NCI-H748 (cell line): ENCODE data around the gene MDM2.
"Not testable (repeated sequence)": the region's sequence is repeated elsewhere in the genome, so short reads cannot be mapped to it uniquely, and the experiment has no call there.

ENCODE experiments used
- DNase-seq: peaks from one replicate; lab custom pipeline; 2025; ENCODE audit not compliant: unreplicated experiment; lab: John Stamatoyannopoulos, UW

Gene MDM2

DNA sequence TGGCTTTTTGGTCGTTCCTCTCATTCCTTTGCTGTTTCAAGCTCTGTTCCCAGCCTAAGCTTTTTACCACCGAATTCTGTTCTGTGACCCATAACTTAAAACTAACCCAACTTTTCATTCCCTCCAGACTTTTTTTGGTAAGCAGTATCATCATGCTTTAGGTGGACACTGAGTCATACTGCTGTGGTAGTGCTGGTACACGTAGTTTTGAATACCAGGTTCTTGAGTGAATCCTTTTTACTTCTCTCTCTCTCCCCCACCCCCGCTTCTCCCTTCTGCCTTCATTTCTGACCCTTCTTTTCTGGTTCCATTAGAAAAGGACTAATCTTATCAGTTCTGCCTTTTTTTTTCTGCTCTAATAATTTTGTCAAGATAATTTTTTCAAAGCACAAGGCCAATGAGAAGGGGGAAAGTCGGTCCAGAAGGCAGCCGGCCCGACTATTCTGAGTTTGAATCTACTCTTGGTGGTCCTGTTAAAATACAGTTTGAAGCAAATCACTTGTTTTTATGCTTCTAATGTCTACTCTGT, 2.3 kb upstream of the MDM2 start:
- no peak for DNase-seq

DNA sequence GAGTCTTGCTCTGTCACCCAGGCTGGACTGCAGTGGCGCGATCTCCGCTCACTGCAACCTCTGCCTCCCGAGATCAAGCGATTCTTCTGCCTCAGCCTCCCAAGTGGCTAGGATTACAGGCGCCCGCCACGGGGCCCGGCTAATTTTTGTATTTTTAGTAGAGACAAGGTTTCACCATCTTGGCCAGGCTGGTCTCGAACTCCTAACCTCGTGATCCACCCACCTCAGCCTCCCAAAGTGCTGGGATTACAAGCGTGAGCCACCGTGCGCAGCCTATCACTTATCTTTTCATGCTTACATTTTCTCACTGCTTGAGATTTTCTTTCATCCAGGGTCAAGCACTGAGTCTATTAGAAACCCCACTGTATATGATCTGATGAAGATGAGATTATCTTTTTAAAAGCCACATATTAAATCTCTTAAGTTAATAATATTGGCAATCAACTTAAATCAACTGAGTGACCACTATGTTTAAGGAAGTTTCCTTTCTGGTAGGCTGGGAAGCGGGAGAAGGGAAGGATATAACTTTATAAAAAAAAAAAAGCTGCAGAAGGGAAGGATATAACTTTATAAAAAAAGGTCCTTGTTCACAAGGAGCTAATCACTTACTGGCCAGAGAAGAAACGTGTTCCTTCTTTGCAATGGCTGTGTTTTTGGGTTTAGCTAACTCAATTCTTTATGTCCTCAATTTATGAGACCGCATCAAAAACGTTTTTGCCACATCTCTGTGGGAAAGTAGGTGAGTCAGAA, 1.3 kb upstream of the MDM2 start:
- DNase-seq, result no peak

DNA sequence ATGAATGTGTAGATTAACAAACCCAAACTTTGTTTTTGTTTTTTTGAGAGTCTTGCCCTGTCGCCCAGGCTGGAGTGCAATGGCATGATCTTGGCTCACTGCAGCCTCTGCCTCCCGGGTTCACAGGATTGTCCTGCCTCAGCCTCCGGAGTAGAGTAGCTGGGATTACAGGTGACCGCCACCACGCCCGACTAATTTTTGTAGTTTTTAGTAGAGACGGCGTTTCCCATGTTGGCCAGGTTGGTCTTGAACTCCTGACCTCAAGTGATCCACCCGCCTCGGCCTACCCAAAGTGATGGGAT, 752 bp upstream of the MDM2 start:
- not testable (repeated sequence) for DNase-seq

DNA sequence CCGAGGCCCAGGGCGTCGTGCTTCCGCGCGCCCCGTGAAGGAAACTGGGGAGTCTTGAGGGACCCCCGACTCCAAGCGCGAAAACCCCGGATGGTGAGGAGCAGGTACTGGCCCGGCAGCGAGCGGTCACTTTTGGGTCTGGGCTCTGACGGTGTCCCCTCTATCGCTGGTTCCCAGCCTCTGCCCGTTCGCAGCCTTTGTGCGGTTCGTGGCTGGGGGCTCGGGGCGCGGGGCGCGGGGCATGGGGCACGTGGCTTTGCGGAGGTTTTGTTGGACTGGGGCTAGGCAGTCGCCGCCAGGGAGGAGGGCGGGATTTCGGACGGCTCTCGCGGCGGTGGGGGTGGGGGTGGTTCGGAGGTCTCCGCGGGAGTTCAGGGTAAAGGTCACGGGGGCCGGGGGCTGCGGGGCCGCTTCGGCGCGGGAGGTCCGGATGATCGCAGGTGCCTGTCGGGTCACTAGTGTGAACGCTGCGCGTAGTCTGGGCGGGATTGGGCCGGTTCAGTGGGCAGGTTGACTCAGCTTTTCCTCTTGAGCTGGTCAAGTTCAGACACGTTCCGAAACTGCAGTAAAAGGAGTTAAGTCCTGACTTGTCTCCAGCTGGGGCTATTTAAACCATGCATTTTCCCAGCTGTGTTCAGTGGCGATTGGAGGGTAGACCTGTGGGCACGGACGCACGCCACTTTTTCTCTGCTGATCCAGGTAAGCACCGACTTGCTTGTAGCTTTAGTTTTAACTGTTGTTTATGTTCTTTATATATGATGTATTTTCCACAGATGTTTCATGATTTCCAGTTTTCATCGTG, 612 bp downstream of the MDM2 start:
- peak; percentile 97 for DNase-seq

DNA sequence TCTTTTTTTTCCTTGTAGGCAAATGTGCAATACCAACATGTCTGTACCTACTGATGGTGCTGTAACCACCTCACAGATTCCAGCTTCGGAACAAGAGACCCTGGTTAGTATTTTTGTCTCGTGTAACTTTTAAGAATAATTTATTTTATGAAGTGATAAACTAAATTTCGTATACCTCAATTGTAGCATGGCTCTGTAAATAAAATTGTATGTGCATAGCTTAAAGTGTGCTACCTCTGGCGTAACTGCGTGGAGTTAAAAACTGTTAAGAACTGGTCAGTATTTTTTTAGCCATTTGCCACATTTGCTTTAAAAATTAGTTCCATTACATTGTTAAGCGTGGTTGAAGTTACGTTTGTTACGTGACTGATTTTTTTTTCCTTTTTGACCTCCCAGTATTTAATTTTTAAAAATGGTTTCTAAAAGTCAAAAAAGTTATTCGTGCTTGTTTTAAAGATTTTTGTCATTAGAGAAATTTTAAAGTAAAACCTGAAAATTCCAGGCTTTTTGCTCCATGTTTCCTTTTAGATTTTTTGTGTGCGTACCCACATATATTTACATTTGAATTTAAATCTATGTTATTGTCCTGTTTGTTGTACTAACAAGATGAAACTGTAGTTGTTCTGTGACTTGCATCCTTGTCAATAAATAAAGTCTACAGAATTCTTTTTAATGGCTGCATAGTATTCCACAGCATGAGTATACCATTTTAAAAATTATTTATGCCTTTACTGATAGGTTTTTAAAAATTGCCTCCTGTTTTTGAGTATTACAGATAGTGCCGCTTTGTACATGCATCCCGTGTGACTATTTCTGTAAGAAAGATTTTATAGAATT, 1.4 kb downstream of the MDM2 start:
- DNase-seq, result no peak

DNA sequence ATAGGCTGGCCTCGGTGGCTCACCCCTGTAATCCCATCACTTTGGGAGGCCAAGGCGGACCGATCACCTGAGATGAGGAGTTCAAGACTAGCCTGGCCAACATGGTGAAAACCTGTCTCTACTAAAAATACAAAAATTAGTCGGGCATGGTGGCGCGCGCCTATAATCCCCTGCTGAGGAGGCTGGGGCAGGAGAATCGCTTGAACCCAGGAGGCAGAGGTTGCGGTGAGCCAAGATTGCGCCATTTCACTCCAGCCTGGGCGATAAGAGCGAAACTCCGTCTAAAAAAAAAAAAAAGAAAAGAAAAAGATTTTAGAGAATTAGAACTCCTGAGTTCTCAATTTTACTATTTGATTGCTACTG, 2.0 kb downstream of the MDM2 start:
- DNase-seq, result not testable (repeated sequence)

DNA sequence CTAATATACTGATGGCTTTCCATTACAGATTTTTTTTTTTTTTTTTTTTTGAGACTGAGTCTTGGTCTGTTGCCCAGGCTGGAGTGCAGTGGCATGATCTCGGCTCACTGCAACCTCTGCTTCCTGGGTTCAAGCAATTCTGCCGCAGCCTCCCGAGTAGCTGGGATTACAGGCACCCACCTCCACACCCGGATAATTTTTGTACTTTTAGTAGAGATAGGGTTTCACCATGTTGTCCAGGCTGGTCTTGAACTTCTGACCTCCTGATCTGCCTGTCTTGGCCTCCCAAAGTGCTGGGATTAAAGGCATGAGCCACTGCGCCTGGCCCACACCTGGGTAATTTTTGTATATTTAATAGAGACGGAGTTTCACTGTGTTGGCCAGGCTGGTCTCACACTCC, 3.6 kb downstream of the MDM2 start:
- not testable (repeated sequence) for DNase-seq

DNA sequence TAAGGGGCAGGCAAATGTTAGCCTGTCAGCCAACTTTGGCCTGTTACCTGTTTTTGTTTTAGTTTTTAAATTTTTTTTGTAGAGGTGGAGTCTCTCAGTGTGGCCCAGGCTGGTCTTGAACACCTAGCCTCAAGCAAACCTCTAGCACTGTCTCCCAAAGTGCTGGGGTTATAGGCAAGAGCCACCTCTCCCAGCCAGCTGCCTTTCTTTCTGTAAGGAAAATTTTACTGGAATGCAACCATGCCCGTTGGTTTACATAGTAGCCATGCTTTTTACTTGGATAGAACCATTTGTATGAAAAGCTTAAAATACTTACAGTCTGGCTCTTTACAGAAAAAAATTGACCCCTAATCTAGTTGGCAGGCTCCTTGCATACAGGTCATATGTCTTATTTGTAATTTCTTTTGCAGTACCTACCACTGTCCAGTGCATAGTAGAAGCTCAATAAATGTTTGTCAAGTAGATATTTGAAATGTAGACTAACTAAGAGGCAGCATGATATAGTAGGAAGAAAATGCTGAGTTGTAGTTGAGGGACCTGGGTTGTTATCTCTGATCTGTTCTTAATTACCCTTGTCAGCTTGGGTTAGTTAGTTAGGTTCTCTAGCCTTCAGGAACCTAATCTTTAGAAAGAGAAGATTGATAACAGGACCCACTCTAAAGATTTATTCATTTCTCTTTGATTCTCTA, 4.7 kb downstream of the MDM2 start:
- DNase-seq, result no peak

DNA sequence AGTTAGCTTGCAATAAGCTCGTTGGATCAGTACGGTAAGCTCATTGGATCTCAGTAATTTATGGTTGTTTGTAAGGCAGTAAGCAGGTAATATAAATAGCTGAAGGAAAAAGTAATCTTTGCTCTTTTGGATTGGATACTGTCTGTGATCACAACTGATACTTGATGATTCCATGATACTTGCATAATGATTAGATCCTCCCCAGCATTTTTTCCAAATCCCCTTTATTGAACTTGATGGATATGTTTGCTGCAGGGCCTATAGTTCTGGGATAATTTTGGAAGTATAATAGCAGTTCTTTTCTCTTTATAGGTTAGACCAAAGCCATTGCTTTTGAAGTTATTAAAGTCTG, 5.2 kb downstream of the MDM2 start:
- DNase-seq, result no peak

DNA sequence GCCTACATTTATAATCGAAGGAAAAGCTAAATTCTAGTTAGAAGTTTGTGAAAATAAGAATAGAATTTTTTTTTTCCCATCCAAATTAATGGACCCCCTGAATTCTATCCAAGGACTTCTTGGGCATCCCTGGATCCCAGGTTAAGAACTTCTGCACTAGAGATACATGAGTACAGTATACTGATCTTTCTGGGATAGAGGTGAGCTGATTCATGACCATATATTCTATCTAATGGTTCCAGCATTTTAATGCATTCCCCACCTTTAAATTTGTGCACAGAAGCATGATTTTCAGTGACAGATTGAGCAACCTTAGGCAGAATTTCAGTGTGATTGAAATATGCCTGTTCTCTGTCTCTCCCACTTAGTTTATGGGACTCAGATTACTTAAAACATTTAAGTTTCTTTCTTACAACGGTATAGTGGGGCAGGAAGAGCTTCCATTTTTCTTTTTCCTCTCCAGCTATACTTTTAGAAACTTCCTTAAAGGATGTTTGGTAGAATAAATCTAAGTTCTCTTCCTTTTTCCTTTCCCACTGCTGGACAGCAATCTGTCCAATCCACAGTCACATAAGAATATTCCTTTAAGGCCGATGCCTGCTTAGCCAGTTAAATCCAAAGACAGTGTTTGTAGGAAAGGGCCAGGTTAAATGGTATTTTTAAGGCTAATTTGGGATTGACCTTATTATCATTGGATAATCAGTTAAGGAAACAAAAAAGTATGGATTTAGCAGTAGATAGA, 6.7 kb downstream of the MDM2 start:
- no peak for DNase-seq

DNA sequence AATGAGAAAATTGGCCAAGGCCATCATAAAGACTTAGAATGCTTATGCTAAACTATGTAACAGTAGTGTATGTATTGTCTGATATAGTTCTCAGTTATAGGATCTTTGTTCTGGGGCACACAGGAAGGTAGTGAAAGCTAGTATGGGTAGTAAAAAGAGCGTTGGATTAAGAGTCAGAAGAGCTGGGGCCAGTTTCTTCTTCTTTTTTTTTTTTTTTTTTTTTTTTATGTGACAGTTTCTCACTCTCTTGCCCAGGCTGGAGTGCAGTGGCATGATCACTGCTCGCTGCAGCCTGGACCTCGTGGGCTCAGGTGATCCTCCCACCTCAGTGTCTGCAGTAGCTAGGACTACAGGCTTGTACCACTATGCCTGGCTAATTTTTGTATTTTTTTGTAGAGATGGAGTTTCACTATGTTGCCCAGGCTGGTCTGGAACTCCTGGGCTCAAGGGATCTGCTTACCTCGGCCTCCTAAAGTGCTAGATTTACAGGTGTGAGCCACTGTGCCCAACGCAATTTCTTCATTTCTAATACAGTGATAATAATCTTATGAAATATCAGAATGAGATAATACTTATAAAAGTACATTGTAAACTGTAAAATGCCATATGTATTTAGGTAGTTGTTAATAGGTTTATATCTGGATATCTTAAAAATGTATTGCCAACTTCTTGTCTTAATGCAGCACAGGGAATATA, 7.4 kb downstream of the MDM2 start:
- no peak for DNase-seq

DNA sequence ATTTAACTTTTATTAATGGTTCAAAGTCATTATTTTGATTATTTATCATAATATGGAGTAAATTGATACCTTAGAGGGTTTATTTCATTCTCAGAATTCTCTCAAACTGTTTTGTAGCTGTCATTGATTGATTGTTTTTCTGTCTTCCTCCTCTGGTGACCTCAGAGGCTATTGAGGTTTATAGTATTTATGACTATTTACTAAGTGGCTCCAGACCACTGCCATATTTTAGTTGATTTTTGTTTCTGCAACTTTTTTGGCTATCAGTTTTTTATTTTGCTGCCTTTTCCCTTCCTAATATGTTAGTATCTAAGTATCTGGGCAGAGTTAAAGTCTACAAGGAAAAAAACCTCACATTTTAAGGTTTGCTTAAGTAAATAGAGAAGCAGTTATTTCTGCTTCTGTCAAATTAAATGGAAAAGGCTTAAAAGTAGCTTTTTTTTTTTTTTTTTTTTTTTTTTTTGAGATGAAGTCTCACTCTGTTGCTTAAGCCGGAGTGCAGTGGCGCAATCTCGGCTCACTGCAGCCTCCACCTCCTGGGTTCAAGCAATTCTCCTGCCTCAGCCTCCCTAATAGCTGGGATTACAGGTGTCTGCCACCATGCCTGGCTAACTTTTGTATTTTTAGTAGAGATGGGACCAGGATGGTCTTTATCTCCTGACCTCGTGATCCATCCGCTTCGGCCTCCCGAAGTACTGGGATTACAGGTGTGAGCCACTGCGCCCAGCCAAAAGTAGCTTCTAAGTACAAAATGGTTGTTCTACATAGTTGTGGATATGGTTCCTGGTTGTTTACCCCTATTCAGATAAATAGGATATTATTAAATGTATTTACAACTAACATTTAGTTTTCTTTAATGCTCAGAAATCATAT, 8.2 kb downstream of the MDM2 start:
- DNase-seq, result no peak

DNA sequence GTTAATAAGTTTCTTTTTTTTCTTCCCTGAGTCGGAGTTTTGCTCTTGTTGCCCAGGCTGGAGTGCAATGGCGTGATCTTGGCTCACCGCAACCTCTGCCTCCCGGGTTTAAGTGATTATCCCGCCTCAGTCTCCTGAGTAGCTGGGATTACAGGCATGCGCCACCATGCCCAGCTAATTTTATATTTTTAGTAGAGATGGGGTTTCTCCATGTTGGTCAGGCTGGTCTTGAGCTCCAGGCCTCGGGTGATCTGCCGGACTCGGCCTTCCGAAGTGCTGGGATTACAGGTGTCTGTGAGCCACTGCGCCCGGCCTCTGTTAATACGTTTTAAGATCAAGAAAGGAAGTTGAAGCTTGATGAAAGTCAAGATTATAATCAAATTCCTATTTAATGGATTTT, 11.5 kb downstream of the MDM2 start:
- DNase-seq, result not testable (repeated sequence)

DNA sequence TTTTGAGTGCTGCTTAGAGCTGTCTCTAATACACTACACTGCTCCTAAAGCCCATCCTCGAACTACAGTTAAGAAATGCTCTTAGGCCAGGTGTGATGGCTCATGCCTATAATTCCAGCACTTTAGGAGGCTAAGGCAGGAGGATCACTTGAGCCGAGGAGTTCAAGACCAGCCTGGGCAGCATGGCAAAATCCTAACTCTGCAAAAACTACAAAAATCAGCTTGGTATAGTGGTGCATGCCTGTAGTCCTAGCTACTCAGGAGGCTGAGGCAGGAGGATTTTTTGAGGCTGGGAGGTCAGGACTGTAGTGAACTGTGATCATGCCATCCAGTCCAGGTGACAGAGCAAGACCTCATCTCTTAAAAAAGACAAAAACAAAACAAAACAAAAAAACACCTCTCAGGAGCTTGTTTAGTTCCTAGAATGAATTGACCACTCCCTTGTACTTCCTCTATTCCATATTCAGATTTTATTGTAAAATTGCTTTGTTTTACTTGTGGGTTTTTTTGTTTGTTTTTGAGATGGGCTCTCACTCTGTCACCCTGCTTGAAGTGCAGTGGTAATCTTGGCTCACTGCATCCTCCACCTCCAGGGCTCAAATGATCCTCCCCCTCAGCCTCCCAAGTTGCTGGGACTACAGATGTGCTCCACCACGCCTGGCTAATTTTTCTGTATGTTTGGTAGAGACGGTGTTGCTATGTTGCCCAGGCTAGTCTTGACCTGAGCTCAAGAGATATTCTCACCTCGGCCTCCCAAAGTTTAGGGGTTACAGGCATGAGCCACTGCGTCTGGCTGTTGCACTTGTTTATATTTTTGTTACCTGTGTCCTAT, 13.6 kb downstream of the MDM2 start:
- DNase-seq, result no peak

DNA sequence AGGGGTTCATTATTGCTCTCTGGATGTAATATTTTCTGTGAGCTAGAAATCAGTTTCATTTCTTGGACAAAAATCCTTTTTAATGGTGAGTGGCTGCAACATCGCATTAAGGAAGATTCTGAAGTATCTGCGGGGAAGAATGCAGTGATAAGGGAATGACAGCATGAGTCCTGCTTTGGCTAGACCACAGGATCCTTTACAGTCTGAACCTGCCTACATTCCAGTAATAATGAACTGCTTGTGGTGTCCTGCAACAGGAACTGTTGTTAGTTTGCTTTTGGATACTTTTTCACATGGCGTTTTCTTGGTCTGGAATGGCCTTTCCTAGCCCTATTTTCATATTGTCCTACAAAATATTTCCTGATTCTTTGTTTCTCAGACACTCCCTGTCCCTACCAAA, 15.7 kb downstream of the MDM2 start:
- DNase-seq, result no peak

DNA sequence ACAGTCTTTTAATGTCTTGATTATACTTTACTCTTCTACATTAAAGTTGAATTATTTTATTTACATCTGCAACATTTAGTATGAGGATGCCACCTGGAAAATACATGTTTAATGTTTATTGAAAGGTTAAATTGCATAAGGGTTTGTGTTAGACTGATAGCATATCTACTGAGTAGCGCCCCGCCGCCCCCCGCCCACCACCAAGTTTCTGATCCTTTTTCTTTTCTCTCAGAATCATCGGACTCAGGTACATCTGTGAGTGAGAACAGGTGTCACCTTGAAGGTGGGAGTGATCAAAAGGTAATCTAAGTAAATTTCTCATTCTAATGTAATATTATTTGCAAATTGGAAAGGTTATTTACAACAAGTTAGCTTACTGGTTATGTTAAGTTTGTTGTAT, 16.2 kb downstream of the MDM2 start:
- DNase-seq, result no peak

DNA sequence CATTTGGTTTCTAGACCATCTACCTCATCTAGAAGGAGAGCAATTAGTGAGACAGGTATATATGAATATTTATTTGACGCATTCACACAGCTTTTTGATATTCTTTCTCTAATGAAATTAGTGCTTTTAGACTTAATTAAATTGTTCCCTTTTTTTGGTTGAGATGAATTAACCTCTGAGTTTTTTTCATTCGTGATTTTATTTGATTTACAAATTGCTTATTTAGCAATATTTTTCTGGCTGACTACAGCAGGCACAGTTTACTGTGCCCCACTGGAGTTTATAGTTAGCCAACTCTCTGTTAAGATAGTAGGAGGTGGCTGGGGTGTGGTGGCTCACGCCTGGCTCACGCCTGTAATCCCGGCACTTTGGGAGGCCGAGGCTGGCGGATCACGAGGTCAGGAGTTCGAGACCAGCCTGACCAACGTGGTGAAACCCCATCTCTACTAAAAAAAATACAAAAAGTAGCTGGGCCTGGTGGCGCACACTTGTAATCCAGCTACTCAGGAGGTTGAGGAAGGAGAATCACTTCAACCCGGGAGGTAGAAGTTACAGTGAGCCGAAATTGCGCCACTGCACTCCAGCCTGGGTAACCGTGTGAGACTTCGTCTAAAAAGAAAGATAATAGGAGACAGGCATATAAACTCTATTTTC, 16.7 kb downstream of the MDM2 start:
- no peak for DNase-seq
